DND-41 (cell line): ENCODE measurements around the gene GABARAPL1.

Experiments
- EZH2 ChIP-seq: IDR thresholded peaks from 3 replicates; pipeline ENCODE4 v1.6.1; 2012; ENCODE audit warnings: borderline replicate concordance, low read depth, mild to moderate bottlenecking, moderate library complexity, low read length, inconsistent platforms; ENCODE audit not compliant: severe bottlenecking
- TF ChIP-seq, protein P1 (sequence below): IDR thresholded peaks from 2 replicates; pipeline ENCODE4 v1.5.1; 2012; ENCODE audit warnings: borderline replicate concordance, low read length, moderate library complexity, mild to moderate bottlenecking; ENCODE audit not compliant: poor library complexity, severe bottlenecking; ENCODE audit errors: extremely low read depth

DNA sequence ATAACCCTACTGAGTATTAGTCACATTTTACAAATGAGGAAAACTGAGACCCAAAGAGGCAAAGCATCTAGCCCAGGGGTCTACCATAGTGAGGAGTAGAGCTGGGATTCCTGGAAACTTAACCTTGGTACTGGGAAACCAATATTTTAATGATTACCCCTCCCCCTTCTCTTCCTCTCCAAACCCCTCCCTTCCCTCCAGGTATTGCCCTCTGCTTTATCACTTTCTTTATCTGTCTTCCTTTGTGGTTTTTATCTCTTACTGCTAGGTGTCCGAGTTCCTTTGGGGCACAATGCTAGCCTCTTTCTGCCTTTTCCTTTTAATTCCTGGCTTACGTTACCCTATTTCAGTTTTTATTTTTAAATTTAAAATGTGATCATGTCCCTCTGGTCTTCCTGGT lies 2.8 kb downstream of the GABARAPL1 start:
- TF ChIP-seq, protein P1, sequence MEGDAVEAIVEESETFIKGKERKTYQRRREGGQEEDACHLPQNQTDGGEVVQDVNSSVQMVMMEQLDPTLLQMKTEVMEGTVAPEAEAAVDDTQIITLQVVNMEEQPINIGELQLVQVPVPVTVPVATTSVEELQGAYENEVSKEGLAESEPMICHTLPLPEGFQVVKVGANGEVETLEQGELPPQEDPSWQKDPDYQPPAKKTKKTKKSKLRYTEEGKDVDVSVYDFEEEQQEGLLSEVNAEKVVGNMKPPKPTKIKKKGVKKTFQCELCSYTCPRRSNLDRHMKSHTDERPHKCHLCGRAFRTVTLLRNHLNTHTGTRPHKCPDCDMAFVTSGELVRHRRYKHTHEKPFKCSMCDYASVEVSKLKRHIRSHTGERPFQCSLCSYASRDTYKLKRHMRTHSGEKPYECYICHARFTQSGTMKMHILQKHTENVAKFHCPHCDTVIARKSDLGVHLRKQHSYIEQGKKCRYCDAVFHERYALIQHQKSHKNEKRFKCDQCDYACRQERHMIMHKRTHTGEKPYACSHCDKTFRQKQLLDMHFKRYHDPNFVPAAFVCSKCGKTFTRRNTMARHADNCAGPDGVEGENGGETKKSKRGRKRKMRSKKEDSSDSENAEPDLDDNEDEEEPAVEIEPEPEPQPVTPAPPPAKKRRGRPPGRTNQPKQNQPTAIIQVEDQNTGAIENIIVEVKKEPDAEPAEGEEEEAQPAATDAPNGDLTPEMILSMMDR, result no peak
- TF ChIP-seq EZH2, result no peak
